ENCODE data around the gene C1orf167. TPM values are rescaled to one million over a fixed set of nuclear protein-coding genes. Genes with fewer than 3 reads are reported as not detected.

The C1orf167 gene
- polyA plus RNA-seq, 3 donors: 0.05 TPM; not detected in 2

DNA sequence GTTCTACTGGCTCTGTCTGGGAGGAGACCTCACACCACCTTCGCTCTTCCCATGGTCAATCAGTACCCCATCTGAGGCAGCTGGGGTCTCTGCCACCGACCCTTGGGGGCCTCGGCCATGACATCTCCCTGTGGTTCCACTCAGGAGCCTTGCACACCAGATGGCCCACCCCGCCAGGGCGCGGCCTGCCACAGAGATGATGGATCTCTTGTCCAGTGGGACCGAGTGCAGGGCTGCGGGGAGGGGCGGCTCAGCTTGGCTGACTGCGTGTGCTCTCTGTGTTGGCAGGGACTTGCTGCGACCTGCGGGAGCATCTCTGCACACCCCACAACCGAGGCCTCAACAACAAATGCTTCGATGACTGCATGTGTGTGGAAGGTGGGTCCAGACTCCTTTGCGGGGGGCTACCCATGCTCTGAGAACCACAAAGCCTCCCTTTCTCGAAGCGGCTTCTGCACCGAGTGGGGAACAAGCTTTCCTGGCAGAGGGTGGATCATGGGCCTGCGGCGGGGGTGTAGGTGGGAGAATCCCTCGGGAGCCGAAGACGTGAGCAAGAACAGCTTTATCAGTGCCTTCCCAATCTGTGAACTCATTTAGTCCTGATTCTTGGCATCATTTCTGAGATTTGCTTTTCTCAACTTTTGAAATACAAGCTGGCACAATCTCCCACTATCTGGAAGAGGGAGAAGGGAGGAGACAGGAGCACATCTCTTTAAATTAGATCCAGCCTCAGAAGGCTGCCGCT, 47.0 kb upstream of the C1orf167 start:
- no peaks in the 10 kb centered on the region for H3K9me3 ChIP-seq (replicated peaks in 1 of 2; ENCODE audit: control insufficient read depth in 1 of 2, insufficient read depth in 1 of 2, low read length in 2 of 2)
- Mint-ChIP-seq H3K4me3 (no peak overlapping the region), H3K36me3 (no peaks in the 10 kb centered on the region), H3K9me3 (peaks cover 0 to 3% (median 0%) of the 10 kb centered on the region in 7 donors), H3K4me1 (peaks cover 13% of the 10 kb centered on the region), H3K27me3 (ENCODE audit: low read depth in 3 of 3) (peaks cover 3 to 10% (median 5%) of the 10 kb centered on the region in 3 donors), H3K27ac (no peak overlapping the region)
- DNase-seq: no peak
- WGBS (ENCODE audit: insufficient coverage): 92% methylated on average over 16 of the region's 24 CpGs
- no peaks in the 10 kb centered on the region for H3K27me3 ChIP-seq (ENCODE audit: control insufficient read depth in 2 of 2, insufficient read depth in 2 of 2, low read length in 2 of 2)
- H3K9ac ChIP-seq (ENCODE audit: insufficient read depth, low read length, poor library complexity, severe bottlenecking): no peak overlapping the region
- intact Hi-C loops (cut with micrococcal nuclease): loop anchor here in 1 of 2 donors (5.0 kb wide), 2 partner anchors 43 to 63 kb away; partner anchors contain the start of genes FBXO2 and FBXO44
- H4K20me1 ChIP-seq (ENCODE audit: insufficient read depth, low read length): no peaks in the 10 kb centered on the region
- H3K4me2 ChIP-seq (replicated peaks; ENCODE audit: extremely low read depth, low read length, poor library complexity, severe bottlenecking): no peak overlapping the region
- H3K79me2 ChIP-seq (ENCODE audit: insufficient read depth, low read length): peaks cover 3% of the 10 kb centered on the region
- TF ChIP-seq, protein P1, sequence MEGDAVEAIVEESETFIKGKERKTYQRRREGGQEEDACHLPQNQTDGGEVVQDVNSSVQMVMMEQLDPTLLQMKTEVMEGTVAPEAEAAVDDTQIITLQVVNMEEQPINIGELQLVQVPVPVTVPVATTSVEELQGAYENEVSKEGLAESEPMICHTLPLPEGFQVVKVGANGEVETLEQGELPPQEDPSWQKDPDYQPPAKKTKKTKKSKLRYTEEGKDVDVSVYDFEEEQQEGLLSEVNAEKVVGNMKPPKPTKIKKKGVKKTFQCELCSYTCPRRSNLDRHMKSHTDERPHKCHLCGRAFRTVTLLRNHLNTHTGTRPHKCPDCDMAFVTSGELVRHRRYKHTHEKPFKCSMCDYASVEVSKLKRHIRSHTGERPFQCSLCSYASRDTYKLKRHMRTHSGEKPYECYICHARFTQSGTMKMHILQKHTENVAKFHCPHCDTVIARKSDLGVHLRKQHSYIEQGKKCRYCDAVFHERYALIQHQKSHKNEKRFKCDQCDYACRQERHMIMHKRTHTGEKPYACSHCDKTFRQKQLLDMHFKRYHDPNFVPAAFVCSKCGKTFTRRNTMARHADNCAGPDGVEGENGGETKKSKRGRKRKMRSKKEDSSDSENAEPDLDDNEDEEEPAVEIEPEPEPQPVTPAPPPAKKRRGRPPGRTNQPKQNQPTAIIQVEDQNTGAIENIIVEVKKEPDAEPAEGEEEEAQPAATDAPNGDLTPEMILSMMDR (IDR thresholded peaks at IDR 0.05): no peak
- H3K4me3 ChIP-seq (replicated peaks in 1 of 3; ENCODE audit: low read depth in 2 of 3, low read length in 3 of 3): no peak overlapping the region
- H3K27ac ChIP-seq (ENCODE audit: low read depth in 1 of 2, low read length in 2 of 2): no peak overlapping the region
- no peaks in the 10 kb centered on the region for H3K36me3 ChIP-seq (replicated peaks in 1 of 2; ENCODE audit: control insufficient read depth in 1 of 2, insufficient read depth in 2 of 2, low read length in 2 of 2)
- H3K4me1 ChIP-seq (ENCODE audit: control insufficient read depth in 1 of 2, insufficient read depth in 2 of 2, low read length in 2 of 2): peaks cover 15 to 18% of the 10 kb centered on the region in 2 donors
- no peak overlapping the region for H2AFZ ChIP-seq (ENCODE audit: insufficient read depth, low read depth, low read length, poor library complexity, severe bottlenecking)

DNA sequence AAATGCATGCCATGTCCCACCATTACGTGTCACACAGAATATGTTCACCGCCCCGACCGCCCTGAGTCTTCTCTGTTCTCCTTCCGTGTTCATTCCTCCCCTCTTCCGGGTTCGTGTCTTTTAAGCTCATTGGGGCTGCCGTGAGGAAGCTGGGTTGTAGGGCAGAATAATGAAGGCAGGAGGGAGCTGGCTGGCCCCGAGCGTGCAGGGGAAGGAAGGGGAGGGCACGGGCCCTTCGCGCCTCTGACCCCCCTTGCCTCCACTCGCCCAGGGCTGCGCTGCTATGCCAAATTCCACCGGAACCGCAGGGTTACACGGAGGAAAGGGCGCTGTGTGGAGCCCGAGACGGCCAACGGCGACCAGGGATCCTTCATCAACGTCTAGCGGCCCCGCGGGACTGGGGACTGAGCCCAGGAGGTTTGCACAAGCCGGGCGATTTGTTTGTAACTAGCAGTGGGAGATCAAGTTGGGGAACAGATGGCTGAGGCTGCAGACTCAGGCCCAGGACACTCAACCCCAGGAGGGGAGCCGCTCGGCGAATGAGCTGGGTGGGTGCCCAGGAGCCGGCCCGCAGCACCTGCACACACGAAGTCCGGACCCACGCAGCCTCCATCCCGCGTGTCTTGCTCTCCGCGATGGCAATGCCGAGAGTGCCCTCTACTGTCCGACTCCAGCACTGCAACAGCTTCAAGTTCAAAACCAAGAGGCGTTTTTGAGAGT, 42.5 kb upstream of the C1orf167 start:
- H3K4me2 ChIP-seq (replicated peaks; ENCODE audit: extremely low read depth, low read length, poor library complexity, severe bottlenecking): peak overlapping the region; percentile 69
- H3K27ac Mint-ChIP-seq: peak overlapping the region; percentile 91 to 96 (median 95)
- peaks cover 42% of the 10 kb centered on the region for H3K4me1 Mint-ChIP-seq
- peak overlapping the region; percentile 83 for H2AFZ ChIP-seq (ENCODE audit: insufficient read depth, low read depth, low read length, poor library complexity, severe bottlenecking)
- WGBS (ENCODE audit: insufficient coverage): under 1% methylated on average over 32 of the region's 44 CpGs
- peak; percentile 84 to 89 (median 85) for DNase-seq
- TF ChIP-seq, protein P1 (IDR thresholded peaks at IDR 0.05): peak; percentile 98
- H3K4me3 Mint-ChIP-seq: peak overlapping the region; percentile 81 to 89
- H3K36me3 ChIP-seq (replicated peaks in 1 of 2; ENCODE audit: control insufficient read depth in 1 of 2, insufficient read depth in 2 of 2, low read length in 2 of 2): no peaks in the 10 kb centered on the region
- peak overlapping the region; percentile 56 for H3K9ac ChIP-seq (ENCODE audit: insufficient read depth, low read length, poor library complexity, severe bottlenecking)
- peaks cover 16% of the 10 kb centered on the region for H3K79me2 ChIP-seq (ENCODE audit: insufficient read depth, low read length)
- intact Hi-C loops (cut with micrococcal nuclease): loop anchor here (2.0 to 5.0 kb wide), 5 partner anchors 15 to 69 kb away; partner anchors contain the start of genes FBXO2 (in 1 of the 2), FBXO44 (in 1 of the 2) and FBXO6 (in 1 of the 2)
- peaks cover 33 to 41% of the 10 kb centered on the region in 2 donors for H3K4me1 ChIP-seq (ENCODE audit: control insufficient read depth in 1 of 2, insufficient read depth in 2 of 2, low read length in 2 of 2)
- peak overlapping the region; percentile 32 to 68 (median 45) for H3K4me3 ChIP-seq (replicated peaks in 1 of 3; ENCODE audit: low read depth in 2 of 3, low read length in 3 of 3)
- H3K36me3 Mint-ChIP-seq: no peaks in the 10 kb centered on the region
- no peaks in the 10 kb centered on the region for H3K27me3 ChIP-seq (ENCODE audit: control insufficient read depth in 2 of 2, insufficient read depth in 2 of 2, low read length in 2 of 2)
- H3K9me3 Mint-ChIP-seq: peaks cover 0 to 3% (median 0%) of the 10 kb centered on the region in 7 donors
- peak overlapping the region; percentile 76 to 84 for H3K27ac ChIP-seq (ENCODE audit: low read depth in 1 of 2, low read length in 2 of 2)
- peaks cover 2 to 4% (median 4%) of the 10 kb centered on the region in 3 donors for H3K27me3 Mint-ChIP-seq (ENCODE audit: low read depth in 3 of 3)
- no peaks in the 10 kb centered on the region for H4K20me1 ChIP-seq (ENCODE audit: insufficient read depth, low read length)
- no peaks in the 10 kb centered on the region for H3K9me3 ChIP-seq (replicated peaks in 1 of 2; ENCODE audit: control insufficient read depth in 1 of 2, insufficient read depth in 1 of 2, low read length in 2 of 2)

Measured in CD14-positive monocyte (primary cell).